Measurements from ENCODE around the gene CORO6. TPM values are rescaled to one million over a fixed set of nuclear protein-coding genes. Genes with fewer than 3 reads are reported as not detected.

Gene CORO6
- total and polyA plus RNA-seq, 7 donors = 182 to 710 (median 494) TPM

- no peaks in the 10 kb centered on the region for H3K36me3 ChIP-seq (ENCODE audit: insufficient read depth in 1 of 2, low read depth in 1 of 2)
- TF ChIP-seq, protein P1, sequence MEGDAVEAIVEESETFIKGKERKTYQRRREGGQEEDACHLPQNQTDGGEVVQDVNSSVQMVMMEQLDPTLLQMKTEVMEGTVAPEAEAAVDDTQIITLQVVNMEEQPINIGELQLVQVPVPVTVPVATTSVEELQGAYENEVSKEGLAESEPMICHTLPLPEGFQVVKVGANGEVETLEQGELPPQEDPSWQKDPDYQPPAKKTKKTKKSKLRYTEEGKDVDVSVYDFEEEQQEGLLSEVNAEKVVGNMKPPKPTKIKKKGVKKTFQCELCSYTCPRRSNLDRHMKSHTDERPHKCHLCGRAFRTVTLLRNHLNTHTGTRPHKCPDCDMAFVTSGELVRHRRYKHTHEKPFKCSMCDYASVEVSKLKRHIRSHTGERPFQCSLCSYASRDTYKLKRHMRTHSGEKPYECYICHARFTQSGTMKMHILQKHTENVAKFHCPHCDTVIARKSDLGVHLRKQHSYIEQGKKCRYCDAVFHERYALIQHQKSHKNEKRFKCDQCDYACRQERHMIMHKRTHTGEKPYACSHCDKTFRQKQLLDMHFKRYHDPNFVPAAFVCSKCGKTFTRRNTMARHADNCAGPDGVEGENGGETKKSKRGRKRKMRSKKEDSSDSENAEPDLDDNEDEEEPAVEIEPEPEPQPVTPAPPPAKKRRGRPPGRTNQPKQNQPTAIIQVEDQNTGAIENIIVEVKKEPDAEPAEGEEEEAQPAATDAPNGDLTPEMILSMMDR (IDR thresholded peaks at IDR 0.05) = no peak
- peak overlapping the region; percentile 81 for H3K4me3 ChIP-seq
- 0 to 1% (median 0%) methylated on average over 4 to 27 of the region's 27 CpGs for WGBS, 3 donors
- H3K4me1 ChIP-seq = peaks cover 12% of the 10 kb centered on the region
- peak in 1 of 2 donors; percentile 38 for DNase-seq
- H3K27ac ChIP-seq = peak overlapping the region; percentile 84
- ATAC-seq = peak in 3 of 4 donors; percentile 3 to 21 (median 4)
- no peaks in the 10 kb centered on the region for H3K27me3 ChIP-seq (ENCODE audit: insufficient read depth in 3 of 3, low read length in 2 of 3)
- intact Hi-C loops (cut with DNase I) = no loop called here
- no peaks in the 10 kb centered on the region for H3K9me3 ChIP-seq
Measured at GRCh38 chr17:29567304-29567553, 55.5 kb downstream of the CORO6 start.

DNA sequence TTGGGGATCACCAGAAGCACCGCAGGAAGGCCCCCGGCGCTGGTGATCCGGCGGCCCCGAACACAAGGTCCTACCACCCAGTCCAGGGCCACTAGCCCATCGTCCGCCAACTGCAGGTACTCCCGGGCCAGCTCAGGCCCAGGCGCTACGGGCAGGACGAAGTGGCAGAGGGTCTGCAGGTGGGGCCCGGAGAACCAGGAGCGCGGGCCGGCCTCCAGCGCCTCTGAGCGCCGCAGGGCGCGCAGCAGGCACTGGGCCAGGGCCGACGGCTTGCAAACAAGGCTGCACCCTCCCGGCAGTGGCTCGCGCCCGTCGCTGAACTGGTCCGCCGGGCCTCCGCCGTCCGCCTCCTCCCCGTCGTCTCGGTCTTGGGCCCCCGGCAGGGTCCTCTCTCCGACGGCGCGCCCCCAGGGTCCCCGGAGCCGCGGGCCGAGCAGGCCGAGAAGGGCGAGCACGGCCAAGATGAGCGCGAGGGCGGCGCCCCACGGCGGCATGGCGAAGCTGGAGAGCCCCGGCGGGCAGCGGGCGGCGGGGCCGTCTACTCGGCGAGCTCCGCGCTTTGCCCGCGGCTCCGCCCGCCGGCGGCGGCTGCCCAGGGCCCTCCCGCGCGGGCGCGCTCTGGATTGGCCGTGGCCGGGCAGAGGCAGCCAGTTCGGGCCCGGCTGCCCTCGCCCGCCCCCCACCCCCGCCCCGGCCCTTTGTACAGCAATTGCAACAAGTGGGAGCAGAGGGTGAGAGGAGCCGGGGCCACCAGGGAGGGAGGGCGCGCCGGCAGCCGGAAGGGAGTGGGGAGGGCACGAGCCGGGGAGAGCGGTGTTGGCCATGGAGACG lies 56.0 kb downstream of the CORO6 start, which contains the start of gene ABHD15:
Gene ABHD15, minus strand, starts transcription at position 565 of the 831 bp plus-strand sequence. Its CDS starts 71 bp downstream, at position 494.
- intact Hi-C loops (cut with DNase I) = no loop called here

GRCh38 chr17:29565643-29566472 lies 56.9 kb downstream of the CORO6 start:
- ATAC-seq (no peak), DNase-seq (peak; percentile 39 to 61)
- H3K9me3 ChIP-seq = no peaks in the 10 kb centered on the region
- intact Hi-C loops (cut with DNase I) = no loop called here
- no peaks in the 10 kb centered on the region for H3K27me3 ChIP-seq (ENCODE audit: insufficient read depth in 3 of 3, low read length in 2 of 3)
- TF ChIP-seq, protein P1 (IDR thresholded peaks at IDR 0.05) = no peak
- H3K36me3 ChIP-seq (ENCODE audit: insufficient read depth in 1 of 2, low read depth in 1 of 2) = no peaks in the 10 kb centered on the region
- peak overlapping the region; percentile 81 for H3K4me3 ChIP-seq
- H3K27ac ChIP-seq = peak overlapping the region; percentile 84
- 36 to 44% (median 42%) methylated on average over 52 to 55 of the region's 55 CpGs for WGBS, 3 donors
- H3K4me1 ChIP-seq = peaks cover 16% of the 10 kb centered on the region

More for the DNA sequence above, 56.0 kb downstream of the CORO6 start, which contains the start of gene ABHD15:
- H3K4me3 ChIP-seq = peak within 1 kb of the TSS; percentile 81
- H3K27me3 ChIP-seq (ENCODE audit: insufficient read depth in 3 of 3, low read length in 2 of 3) = no peaks in the 10 kb centered on the region
- DNase-seq (peak; percentile 76 to 79), ATAC-seq (peak; percentile 28 to 54 (median 50))
- TF ChIP-seq, protein P1 (IDR thresholded peaks at IDR 0.05) = no peak
- H3K4me1 ChIP-seq = peaks cover 10% of the 10 kb centered on the region
- peak within 1 kb of the TSS; percentile 84 for H3K27ac ChIP-seq
- H3K9me3 ChIP-seq = no peaks in the 10 kb centered on the region
- WGBS, 3 donors = 2 to 4% (median 2%) methylated on average over 48 to 94 of the region's 94 CpGs
- H3K36me3 ChIP-seq (ENCODE audit: insufficient read depth in 1 of 2, low read depth in 1 of 2) = no peaks in the 10 kb centered on the region

Other genes starting within 250 kb of the CORO6 start
- 10 to 100 TPM; 42.5 to 49.8 (median 46.5) TPM for gene TAOK1, start 232.5 kb downstream of the CORO6 start, total RNA-seq
- gene TAOK1, start 232.5 kb downstream of the CORO6 start, polyA plus RNA-seq = 10 to 100 TPM in 2 of 3 donors, 1 to 10 TPM in 1; 6.3 to 23.0 (median 11.2) TPM
- gene ABHD15, start 55.9 kb downstream of the CORO6 start, total RNA-seq = 1 to 10 TPM; 2.3 to 2.8 (median 2.5) TPM
- gene ABHD15, start 55.9 kb downstream of the CORO6 start, polyA plus RNA-seq = 1 to 10 TPM; 1.6 to 7.9 (median 3.1) TPM
- gene TP53I13, start 54.2 kb downstream of the CORO6 start, total RNA-seq = 10 to 100 TPM; 13.3 to 20.9 (median 17.7) TPM
- gene TP53I13, start 54.2 kb downstream of the CORO6 start, polyA plus RNA-seq = 10 to 100 TPM; 30.6 to 46.1 (median 42.6) TPM
- gene GIT1, start 33.3 kb downstream of the CORO6 start, total RNA-seq = 10 to 100 TPM; 26.4 to 39.4 (median 31.5) TPM
- gene GIT1, start 33.3 kb downstream of the CORO6 start, polyA plus RNA-seq = 10 to 100 TPM; 24.3 to 46.0 (median 35.2) TPM
- 10 to 100 TPM in 1 of 4 donors, 1 to 10 TPM in 3; 6.4 to 14.8 (median 6.8) TPM for gene ANKRD13B, start 29.8 kb downstream of the CORO6 start, total RNA-seq
- gene ANKRD13B, start 29.8 kb downstream of the CORO6 start, polyA plus RNA-seq = 10 to 100 TPM in 1 of 3 donors, 1 to 10 TPM in 2; 5.4 to 10.7 (median 9.7) TPM